HUES6 (cell line): ENCODE data around the gene ITGA5.

Source experiments
- H3K27ac ChIP-seq: 2 replicates; pipeline ENCODE4 v1.7.0; 2013; ENCODE audit warnings: low read depth, mild to moderate bottlenecking, low read length, inconsistent platforms
- H3K27me3 ChIP-seq: 2 replicates; pipeline ENCODE4 v1.6.1; 2013; ENCODE audit warnings: low read length; ENCODE audit not compliant: control insufficient read depth, insufficient read depth
- H3K36me3 ChIP-seq: 2 replicates; pipeline ENCODE4 v1.6.1; 2013; ENCODE audit warnings: low read length; ENCODE audit not compliant: control insufficient read depth, insufficient read depth
- H3K4me1 ChIP-seq: 2 replicates; pipeline ENCODE4 v1.6.1; 2013; ENCODE audit warnings: low read length; ENCODE audit not compliant: control insufficient read depth, insufficient read depth
- H3K4me3 ChIP-seq: 2 replicates; pipeline ENCODE4 v1.5.1; 2013; ENCODE audit warnings: low read depth, low read length
- H3K9ac ChIP-seq: one replicate; pipeline ENCODE4 v1.6.1; 2013; ENCODE audit warnings: mild to moderate bottlenecking, low read length
- H3K9me3 ChIP-seq: 2 replicates; pipeline ENCODE4 v1.6.1; 2013; ENCODE audit warnings: low read depth, low read length; ENCODE audit not compliant: control insufficient read depth, insufficient read depth

ITGA5 gene

GRCh38 chr12:54430471-54431069, 11.5 kb upstream of the ITGA5 start:
- Histone ChIP-seq H3K36me3 (no peaks in the 10 kb centered on the region), H3K27ac (no peak overlapping the region), H3K9me3 (no peaks in the 10 kb centered on the region), H3K4me1 (peaks cover 51% of the 10 kb centered on the region), H3K4me3 (no peak overlapping the region), H3K27me3 (peaks cover 18% of the 10 kb centered on the region), H3K9ac (no peak overlapping the region)

- Histone ChIP-seq H3K36me3 (no peaks in the 10 kb centered on the region), H3K4me3 (no peak overlapping the region), H3K27me3 (peaks cover 27% of the 10 kb centered on the region), H3K27ac (no peak overlapping the region), H3K9ac (peak overlapping the region; percentile 3), H3K9me3 (no peaks in the 10 kb centered on the region), H3K4me1 (peaks cover 53% of the 10 kb centered on the region)
Measured at GRCh38 chr12:54429014-54429471, 10.0 kb upstream of the ITGA5 start.

GRCh38 chr12:54428050-54429013, 9.3 kb upstream of the ITGA5 start:
- Histone ChIP-seq H3K9me3 (no peaks in the 10 kb centered on the region), H3K27ac (no peak overlapping the region), H3K36me3 (no peaks in the 10 kb centered on the region), H3K9ac (no peak overlapping the region), H3K4me3 (no peak overlapping the region), H3K27me3 (peaks cover 28% of the 10 kb centered on the region), H3K4me1 (peaks cover 54% of the 10 kb centered on the region)

- Histone ChIP-seq H3K9me3 (no peaks in the 10 kb centered on the region), H3K4me1 (peaks cover 45% of the 10 kb centered on the region), H3K36me3 (no peaks in the 10 kb centered on the region), H3K27me3 (peaks cover 24% of the 10 kb centered on the region), H3K4me3 (no peak overlapping the region), H3K9ac (no peak overlapping the region), H3K27ac (no peak overlapping the region)
Measured at GRCh38 chr12:54427106-54427505, 8.0 kb upstream of the ITGA5 start.

- peaks cover 45% of the 10 kb centered on the region for H3K4me1 ChIP-seq
- H3K9me3 ChIP-seq: no peaks in the 10 kb centered on the region
- no peak overlapping the region for H3K4me3 ChIP-seq
- peaks cover 24% of the 10 kb centered on the region for H3K27me3 ChIP-seq
- H3K27ac ChIP-seq: no peak overlapping the region
- no peaks in the 10 kb centered on the region for H3K36me3 ChIP-seq
- H3K9ac ChIP-seq: no peak overlapping the region
Measured at GRCh38 chr12:54426690-54427089, 7.6 kb upstream of the ITGA5 start.

GRCh38 chr12:54425702-54426101, 6.6 kb upstream of the ITGA5 start:
- Histone ChIP-seq H3K9me3 (no peaks in the 10 kb centered on the region), H3K27me3 (peaks cover 28% of the 10 kb centered on the region), H3K36me3 (no peaks in the 10 kb centered on the region), H3K27ac (no peak overlapping the region), H3K4me1 (peaks cover 49% of the 10 kb centered on the region), H3K9ac (no peak overlapping the region), H3K4me3 (no peak overlapping the region)

GRCh38 chr12:54424224-54424623, 5.2 kb upstream of the ITGA5 start:
- H3K4me1 ChIP-seq: peaks cover 62% of the 10 kb centered on the region
- no peak overlapping the region for H3K27ac ChIP-seq
- no peaks in the 10 kb centered on the region for H3K9me3 ChIP-seq
- H3K36me3 ChIP-seq: no peaks in the 10 kb centered on the region
- peaks cover 33% of the 10 kb centered on the region for H3K27me3 ChIP-seq
- H3K9ac ChIP-seq: no peak overlapping the region
- no peak overlapping the region for H3K4me3 ChIP-seq

- Histone ChIP-seq H3K9me3 (no peaks in the 10 kb centered on the region), H3K4me3 (no peak overlapping the region), H3K27me3 (peaks cover 33% of the 10 kb centered on the region), H3K36me3 (no peaks in the 10 kb centered on the region), H3K9ac (no peak overlapping the region), H3K4me1 (peaks cover 58% of the 10 kb centered on the region), H3K27ac (no peak overlapping the region)
Measured at GRCh38 chr12:54423816-54424150, 4.7 kb upstream of the ITGA5 start.

- H3K27me3 ChIP-seq: peaks cover 38% of the 10 kb centered on the region
- no peak overlapping the region for H3K9ac ChIP-seq
- no peaks in the 10 kb centered on the region for H3K9me3 ChIP-seq
- no peak overlapping the region for H3K27ac ChIP-seq
- H3K4me3 ChIP-seq: no peak overlapping the region
- peaks cover 52% of the 10 kb centered on the region for H3K4me1 ChIP-seq
- no peaks in the 10 kb centered on the region for H3K36me3 ChIP-seq
Measured at GRCh38 chr12:54421879-54422250, 2.8 kb upstream of the ITGA5 start.

GRCh38 chr12:54421175-54421878, 2.3 kb upstream of the ITGA5 start:
- Histone ChIP-seq H3K27ac (no peak overlapping the region), H3K27me3 (peaks cover 34% of the 10 kb centered on the region), H3K4me1 (peaks cover 52% of the 10 kb centered on the region), H3K9me3 (no peaks in the 10 kb centered on the region), H3K9ac (no peak overlapping the region), H3K4me3 (peak overlapping the region; percentile 2; the same call in 1 of the 2 replicates), H3K36me3 (no peaks in the 10 kb centered on the region)

GRCh38 chr12:54420766-54421144, 1.7 kb upstream of the ITGA5 start:
- peaks cover 46% of the 10 kb centered on the region for H3K4me1 ChIP-seq
- H3K36me3 ChIP-seq: no peaks in the 10 kb centered on the region
- peak overlapping the region; percentile 25 for H3K9ac ChIP-seq
- H3K27me3 ChIP-seq: peaks cover 29% of the 10 kb centered on the region
- H3K4me3 ChIP-seq: peak overlapping the region; percentile 2; the same call in 1 of the 2 replicates
- H3K27ac ChIP-seq: no peak overlapping the region
- H3K9me3 ChIP-seq: no peaks in the 10 kb centered on the region
